GM18519 (cell line): ENCODE measurements around the gene MCRS1.
A peak's percentile ranks its signal among the peaks of the same experiment; 100 is the strongest.
"Not testable (repeated sequence)": the region's sequence is repeated elsewhere in the genome, so short reads cannot be mapped to it uniquely, and the experiment has no call there.

Experiments used
- ATAC-seq: cut with Tn5 transposase; IDR thresholded peaks from one replicate; pipeline ENCODE4 v1.9.1; 2021; ENCODE audit warnings: mild to moderate bottlenecking, moderate library complexity; ENCODE audit not compliant: unreplicated experiment, low FRiP score

Gene MCRS1

GRCh38 chr12:49567611-49568441, at the start of gene MCRS1:
MCRS1 (minus strand) TSS chr12:49568142; CDS start chr12:49566731, 1,411 bp downstream.
- peak; percentile 55 for ATAC-seq

- no peak for ATAC-seq
These were observed 48.7 kb upstream of the MCRS1 start for GRCh38 chr12:49616533-49617219.

- ATAC-seq = no peak
These were observed 47.8 kb upstream of the MCRS1 start for GRCh38 chr12:49615725-49616124.

GRCh38 chr12:49612210-49612609, 44.3 kb upstream of the MCRS1 start:
- ATAC-seq = no peak

DNA sequence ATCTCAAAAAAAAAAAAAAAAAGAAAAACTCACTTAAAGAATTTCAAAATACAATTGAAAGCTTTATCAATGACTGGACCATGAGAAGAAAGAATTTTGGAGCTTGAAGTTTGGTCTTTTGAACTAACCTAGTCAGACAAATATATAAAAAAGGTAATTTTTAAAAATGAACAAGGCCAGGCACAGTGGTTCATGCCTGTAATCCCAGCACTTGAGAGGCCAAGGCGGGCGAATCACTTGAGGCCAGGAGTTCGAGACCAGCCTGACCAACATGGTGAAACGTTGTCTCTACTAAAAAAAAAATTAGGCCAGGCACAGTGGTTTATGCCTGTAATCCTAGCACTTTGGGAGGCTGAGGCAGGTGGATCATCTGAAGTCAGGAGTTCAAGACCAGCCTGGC, 42.8 kb upstream of the MCRS1 start:
- ATAC-seq = not testable (repeated sequence)

DNA sequence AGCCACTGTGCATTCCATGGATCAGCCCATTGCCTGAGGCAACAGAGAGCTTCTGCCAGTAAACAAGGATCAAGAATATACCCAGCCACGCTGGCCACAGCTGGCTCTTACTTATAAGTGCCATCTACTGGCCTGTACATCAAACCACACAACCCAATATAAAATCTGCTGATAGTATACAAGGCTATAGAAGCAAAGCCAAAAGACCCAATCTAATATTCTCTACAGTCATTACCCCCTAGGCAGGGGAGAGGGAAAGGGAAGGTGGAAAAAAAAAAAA, 41.9 kb upstream of the MCRS1 start:
- ATAC-seq = no peak

- no peak for ATAC-seq
These were observed 41.3 kb upstream of the MCRS1 start for GRCh38 chr12:49609059-49609874.

GRCh38 chr12:49605539-49605938, 37.6 kb upstream of the MCRS1 start, which contains the start of gene FAM186B:
FAM186B (minus strand) TSS chr12:49605639; CDS start chr12:49605477, 162 bp downstream.
- ATAC-seq = not testable (repeated sequence)

DNA sequence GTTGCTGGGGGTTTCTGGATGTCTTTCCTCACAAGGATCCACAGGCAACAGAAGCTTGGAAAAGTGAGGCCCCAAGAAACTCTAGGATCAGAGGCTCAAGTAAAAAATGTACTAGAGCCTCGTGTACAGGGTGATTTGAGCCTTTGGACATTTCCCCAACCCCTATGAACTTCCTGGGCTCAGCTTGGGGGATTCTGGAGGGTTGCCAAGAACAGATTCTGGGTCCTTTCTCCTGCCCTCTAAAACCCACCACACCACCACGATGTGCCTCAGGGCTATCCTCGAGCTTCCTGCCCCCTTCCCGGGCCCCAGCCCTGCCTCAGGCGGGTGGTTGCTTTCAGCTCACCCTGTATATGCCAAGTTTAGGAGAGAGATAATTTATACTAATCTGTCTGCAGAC, 36.9 kb upstream of the MCRS1 start:
- no peak for ATAC-seq

- ATAC-seq = no peak
These were observed 35.8 kb upstream of the MCRS1 start for GRCh38 chr12:49603721-49604120.

GRCh38 chr12:49599961-49600360, 32.0 kb upstream of the MCRS1 start:
- no peak for ATAC-seq

- ATAC-seq = no peak
These were observed 30.6 kb upstream of the MCRS1 start for GRCh38 chr12:49598527-49598926.

GRCh38 chr12:49588721-49589516, 21.0 kb upstream of the MCRS1 start:
- no peak for ATAC-seq

DNA sequence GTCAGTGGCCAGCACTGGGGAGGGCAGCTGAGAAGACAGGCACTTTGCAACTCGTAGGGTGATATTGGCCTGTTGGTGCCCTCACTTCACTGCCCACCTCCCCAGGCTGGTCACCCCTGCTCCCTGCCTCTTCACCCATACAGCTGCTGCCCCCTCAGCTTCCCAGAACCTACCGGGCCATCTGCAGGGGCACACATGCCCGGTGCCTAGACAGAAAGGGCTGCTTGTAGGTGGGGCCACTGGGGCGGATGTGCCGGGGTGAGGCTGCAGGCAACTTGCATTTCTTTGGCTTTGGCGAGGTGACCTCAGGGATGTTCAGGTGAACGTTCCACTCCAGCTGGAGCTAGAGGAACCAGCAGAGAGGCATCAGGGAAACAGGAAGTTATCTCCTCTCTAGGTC, 20.3 kb upstream of the MCRS1 start:
- no peak for ATAC-seq

DNA sequence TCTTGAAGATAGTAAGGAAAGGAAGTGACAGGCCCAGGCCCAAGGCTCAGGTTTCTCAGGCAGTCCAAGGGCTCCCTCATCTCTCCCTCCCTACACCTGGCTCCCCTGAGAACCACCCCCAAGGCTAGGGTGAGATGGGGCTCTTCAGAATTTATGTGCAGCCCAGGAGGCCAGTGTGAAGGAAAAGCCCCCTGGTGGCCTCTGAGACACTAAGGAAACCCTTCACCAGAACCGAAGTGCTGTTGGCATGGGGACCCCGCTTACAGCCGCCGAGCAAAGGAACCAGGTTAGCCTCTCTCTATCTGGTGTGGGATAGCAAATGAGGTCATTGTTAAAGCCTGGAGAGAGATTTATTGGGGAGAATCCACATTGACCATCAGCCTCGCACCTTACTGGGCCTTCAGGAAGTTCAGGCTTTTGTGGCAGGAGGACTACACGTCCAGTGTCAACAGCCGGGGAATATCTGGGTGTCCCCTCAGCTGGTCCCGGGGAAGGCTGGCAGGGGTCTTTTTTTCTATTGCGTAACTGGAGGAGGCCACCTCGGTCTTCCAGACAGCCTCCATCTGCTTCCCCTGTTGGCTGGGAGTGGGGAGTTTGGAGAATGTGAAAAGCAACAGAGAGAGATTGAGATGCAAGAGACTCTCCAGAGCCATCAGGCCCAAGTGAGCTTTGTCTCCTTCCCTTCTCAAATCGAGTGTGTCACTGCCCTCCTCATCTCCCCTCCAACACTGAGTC, 19.4 kb upstream of the MCRS1 start:
- ATAC-seq = no peak

GRCh38 chr12:49585477-49586459, 17.8 kb upstream of the MCRS1 start:
- ATAC-seq = no peak

GRCh38 chr12:49584591-49584990, 16.6 kb upstream of the MCRS1 start:
- no peak for ATAC-seq

- no peak for ATAC-seq
These were observed 15.6 kb upstream of the MCRS1 start for GRCh38 chr12:49583366-49584094.
